GM19328 (cell line): ENCODE results near the gene C15orf61.

ENCODE experiments used
- ATAC-seq: cut with Tn5 transposase; IDR thresholded peaks from one replicate; pipeline ENCODE4 v1.9.1; 2021; ENCODE audit warnings: mild to moderate bottlenecking, moderate library complexity; ENCODE audit not compliant: unreplicated experiment

Gene C15orf61

GRCh38 chr15:67579164-67579563 lies 58.2 kb downstream of the C15orf61 start:
- ATAC-seq, result no peak
